EH (cell line): Measurements from ENCODE around the gene SSC5D.
"Not testable (repeated sequence)": the region's sequence is repeated elsewhere in the genome, so short reads cannot be mapped to it uniquely, and the experiment has no call there.

Experiments used
- DNase-seq: peaks from one replicate; pipeline ENCODE4 v3.0.0-alpha.2; 2015; ENCODE audit warnings: low read depth

The SSC5D gene

DNA sequence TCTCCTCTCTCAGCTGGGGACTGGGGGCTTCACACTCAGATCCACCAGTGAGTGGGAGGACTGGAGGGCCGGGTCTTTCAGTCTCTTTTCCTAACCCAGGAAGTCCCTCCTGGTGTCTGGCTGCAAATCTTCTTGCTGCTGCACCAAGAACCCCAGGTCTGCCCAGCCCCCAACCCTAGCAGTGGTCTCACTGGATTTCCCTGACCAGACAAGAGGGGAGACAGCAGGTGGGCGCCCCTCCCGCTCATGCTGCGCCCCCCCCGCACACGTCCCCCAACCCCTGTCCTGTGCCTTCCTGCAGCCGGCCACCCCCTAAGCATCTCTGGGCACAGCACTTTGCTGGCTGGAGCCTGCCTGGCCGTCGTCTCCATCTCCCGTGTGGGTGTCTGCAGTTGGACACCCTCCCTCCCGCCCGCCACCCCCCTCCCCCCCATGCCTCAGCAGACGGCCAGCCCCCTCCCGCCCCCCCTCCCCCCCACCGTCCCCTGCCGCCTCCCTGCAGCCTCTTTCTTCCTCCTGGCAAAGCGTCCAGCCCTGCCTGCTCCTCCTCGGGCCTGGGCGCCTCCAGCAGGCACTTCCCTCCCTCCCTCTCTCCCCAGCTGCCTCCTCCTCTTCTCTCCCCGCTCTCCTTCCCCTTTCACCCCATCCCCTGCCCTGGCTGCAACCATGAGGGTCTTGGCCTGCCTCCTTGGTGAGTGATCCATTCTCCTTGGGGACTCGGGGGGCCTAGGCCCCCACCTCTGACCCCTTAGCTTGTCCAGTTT, at the start of gene SSC5D:
Gene SSC5D (plus strand): TSS at position 513 of the 764 bp plus-strand sequence. CDS start 154 bp downstream, at position 667.
- DNase-seq = peak; percentile 82

DNA sequence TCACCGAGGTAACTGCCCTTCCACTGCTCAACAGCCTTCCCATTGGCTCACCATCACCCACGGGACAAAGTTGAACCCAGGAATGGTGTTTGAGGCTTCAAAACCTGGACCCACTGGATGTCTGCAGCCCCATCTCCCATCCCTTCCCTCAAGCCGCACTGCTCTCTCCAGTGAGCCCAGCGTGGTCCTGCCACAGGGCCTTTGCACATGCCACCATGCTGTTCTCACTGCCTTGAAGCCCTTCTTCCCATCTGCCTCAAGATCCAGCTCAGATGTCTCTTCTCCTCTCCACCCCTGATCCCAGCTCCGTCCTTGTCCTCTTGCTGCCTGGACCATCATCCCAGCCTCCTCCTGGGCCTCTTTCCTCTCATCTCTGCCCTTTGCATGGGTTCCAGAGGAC, 49.2 kb upstream of the SSC5D start:
- DNase-seq = no peak

- peak; percentile 26 for DNase-seq
Measured at GRCh38 chr19:55440411-55441105, 47.7 kb upstream of the SSC5D start.

- no peak for DNase-seq
Measured at GRCh38 chr19:55441319-55441691, 46.9 kb upstream of the SSC5D start.

DNA sequence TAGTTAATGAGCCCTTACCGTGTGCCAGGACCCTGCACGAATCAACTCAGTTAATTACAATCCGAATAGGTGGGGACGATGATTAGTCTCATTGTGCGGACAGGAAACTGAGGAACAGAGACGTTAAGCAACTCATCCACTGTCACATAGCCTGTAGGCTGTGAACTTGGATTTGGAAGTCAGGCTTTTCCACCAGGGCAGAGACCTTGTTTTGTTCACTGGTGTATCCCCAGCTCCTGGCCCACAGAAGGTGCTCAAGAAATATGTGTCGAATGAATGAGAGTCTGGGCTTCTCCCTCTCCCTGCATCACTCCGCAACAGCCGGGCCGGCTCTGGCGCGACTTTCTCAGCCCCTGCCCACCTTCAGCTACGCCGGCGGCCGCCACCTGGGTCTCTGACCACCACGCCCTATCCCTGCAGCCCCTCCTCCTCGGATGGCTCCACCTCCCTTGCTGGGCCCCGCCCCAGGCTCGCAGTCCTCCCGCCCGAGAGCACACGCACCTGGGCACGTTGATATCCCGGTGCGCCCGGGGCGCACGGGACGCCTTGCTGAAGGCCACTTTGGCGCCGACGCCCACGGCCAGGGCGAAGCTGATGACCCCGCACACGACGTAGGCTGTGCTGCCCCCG, 46.4 kb upstream of the SSC5D start:
- no peak for DNase-seq

DNA sequence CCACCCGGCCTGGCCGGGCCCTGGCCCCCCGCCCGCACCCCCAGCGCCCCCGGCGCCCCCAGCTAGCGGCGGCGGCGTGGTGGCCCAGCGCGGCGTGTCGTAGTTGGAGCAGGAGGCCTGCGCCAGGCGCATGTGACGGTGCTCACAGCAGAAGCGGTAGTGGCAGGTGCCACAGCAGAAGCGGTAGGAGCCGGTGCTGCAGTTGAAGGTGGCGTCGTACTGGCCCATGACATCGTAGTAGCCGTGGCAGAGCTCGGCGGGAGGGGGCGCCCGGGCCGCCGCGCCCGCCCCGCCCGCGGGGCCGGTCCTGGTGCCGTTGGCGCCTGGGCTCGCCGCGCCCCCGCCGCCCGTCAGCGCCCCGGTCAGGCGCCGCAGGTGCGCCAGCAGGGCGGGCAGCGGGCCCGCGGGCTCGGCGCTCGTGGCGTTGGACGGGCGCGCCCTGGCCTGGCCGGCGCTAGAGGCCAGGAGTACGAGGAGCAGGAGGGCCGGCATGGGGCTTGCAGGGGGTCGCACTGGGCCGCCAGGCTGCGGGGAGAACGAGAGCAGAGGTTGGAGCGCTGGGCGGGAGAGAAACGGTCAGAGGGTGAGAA, 45.8 kb upstream of the SSC5D start:
- DNase-seq = no peak

DNA sequence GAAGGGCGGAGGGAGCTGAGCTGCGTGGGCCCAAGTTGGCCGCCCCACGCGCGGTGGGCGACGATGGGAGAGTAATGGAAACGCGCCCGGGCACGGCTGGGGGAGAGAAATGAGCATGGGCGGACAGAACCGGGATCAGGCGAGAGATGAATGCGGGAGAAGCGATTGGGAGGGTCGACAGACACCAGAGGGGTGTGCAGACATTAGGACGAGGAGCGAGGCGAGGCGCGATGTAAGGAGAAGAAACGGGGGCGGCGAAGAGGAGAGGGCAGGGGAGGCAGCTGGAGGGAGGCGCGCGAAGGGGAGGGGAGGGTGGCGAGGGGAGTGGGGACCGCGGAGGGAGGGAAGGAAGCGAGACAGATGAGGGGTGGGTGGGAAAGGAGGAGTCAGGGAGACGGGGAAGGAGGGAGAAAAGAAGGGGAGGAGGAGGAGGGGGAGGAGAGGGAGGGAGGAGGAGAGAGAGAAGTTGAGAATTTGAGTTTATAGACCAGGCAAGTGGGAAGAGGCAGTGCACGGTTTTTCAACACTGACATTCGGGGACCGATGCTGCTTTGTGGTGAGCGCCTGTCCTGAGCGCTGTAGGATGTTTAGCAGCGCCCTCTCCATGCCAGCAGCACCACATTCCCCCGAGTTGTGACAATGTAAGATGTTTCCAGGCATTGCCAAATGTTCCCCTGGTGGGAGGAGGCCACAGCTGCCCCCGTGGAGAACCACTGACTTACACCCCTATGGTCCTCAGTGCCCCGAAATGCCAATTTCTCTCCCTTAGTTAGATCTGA, 45.0 kb upstream of the SSC5D start, which contains the start of gene SHISA7:
Gene SHISA7 (minus strand): TSS at position 256 of the 779 bp plus-strand sequence. CDS start 437 bp downstream, outside the sequence.
- peak; percentile 19 for DNase-seq

GRCh38 chr19:55443824-55444480, 44.3 kb upstream of the SSC5D start:
- DNase-seq = no peak

GRCh38 chr19:55444646-55445045, 43.6 kb upstream of the SSC5D start:
- no peak for DNase-seq

DNA sequence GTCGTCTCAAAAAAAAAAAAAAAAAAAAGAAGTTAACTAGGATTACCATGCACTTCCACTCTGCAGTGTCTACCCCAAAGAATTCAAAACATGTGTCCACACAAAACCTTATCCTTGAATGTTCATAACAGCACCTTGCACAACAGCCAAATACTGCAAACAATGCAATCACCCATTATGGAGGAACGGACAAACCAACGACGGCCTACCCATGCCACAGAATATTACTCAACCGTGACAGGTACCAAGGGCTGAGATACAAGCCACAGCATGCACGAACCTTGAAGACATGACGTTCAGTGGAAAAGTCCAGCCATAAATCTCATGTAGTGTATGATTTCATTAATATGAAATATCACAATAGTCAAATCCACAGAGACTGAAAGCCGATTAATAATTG, 42.2 kb upstream of the SSC5D start:
- DNase-seq = no peak

DNA sequence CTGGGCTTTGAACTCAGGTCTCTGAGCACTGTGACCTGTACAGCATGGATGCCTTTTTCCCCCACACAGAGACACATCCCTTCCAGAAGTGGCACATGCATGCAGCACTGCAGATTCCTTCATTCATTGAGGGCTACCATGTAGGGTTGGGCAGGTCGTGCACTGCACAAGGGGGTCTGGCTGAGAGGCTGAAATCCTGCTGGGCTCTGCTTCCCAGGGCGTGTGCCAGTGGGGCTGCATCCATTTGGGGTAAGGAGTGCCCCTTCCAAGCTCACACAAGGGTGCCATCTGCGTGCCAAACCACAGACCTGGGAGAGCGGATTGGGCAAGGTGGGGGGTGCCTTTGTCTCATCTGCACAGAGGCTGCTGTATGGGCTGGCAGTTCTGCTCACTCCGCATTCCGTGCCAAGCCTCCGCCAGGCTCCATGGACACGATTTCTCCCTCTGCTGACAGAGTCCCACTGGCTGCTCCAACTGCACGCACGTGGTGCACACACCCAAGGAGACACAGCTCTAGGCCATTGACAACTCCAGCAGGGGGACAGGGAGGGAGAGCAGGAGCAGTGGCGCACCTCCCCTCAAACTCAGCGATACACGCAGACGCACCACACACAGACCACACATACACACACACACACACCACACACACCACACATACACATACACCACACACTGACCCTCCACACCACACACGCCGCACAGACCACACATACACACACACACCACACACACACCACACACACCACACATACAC, 40.6 kb upstream of the SSC5D start:
- DNase-seq = peak; percentile 54

GRCh38 chr19:55448175-55448490, 40.1 kb upstream of the SSC5D start:
- not testable (repeated sequence) for DNase-seq

GRCh38 chr19:55449469-55449868, 38.8 kb upstream of the SSC5D start:
- no peak for DNase-seq

- DNase-seq = no peak
Measured at GRCh38 chr19:55451163-55451964, 36.9 kb upstream of the SSC5D start.

DNA sequence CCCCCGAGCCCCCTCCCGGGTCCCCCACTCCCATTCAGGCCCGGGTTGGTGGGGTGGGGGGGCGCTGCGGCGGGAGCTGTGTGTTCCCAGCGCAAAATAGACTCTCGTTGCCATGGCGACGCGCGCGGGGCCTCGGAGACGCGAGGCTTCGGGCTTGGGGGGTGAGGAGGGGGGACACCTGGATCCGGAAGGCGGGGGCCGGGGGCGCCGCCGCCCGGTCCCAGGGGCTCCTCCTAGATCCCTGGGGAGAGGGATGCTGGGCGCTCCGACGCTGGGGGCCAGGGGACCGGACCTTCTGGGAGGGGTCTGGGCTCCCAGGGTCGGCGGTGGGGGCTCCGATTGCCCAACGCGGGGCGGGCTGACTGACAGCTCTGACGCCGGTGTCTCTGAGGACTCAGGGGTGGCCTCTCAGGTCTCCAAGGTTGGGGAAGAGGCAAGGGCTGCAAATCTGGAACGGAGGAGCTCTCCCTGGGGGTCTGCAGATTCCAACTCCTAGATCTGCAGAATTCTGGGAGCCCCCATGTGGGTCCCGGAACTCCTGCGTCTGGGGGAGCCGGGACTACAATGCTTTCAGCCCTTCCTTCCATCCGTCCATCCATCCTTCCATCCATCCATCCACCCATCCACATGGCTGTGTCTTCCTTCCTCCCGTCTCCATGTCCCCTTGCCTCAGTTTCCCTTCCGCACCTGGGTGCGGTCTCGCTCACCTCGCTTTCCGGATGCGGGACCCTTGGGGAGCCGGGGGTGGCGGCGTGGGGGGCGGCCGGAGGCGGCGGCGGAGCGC, 36.1 kb upstream of the SSC5D start:
- DNase-seq = no peak

GRCh38 chr19:55452749-55453346, 35.4 kb upstream of the SSC5D start:
- DNase-seq = peak; percentile 74

- DNase-seq = no peak
Measured at GRCh38 chr19:55453511-55454260, 34.5 kb upstream of the SSC5D start.

DNA sequence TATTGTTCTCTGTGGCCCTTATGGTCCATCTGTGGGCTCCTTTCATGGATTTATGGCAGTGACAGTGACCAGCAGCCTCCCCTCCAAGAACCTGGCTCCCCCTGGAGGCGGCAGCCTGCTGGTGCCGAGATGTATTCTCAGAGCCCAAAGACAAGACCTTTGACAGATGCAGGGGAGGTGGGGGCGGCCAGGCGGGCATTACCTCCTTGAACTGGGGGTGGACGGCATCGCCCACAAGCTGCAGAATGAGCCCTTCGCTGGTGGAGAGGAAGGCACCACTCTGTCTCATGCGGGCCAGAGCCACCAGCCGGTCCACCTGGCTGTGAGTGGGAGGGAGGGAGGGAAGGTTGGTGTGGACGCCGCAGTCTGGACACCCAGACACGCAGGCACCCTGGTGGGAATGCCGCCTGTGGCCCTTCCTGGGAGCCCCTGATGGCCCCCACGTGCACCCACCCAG, 33.4 kb upstream of the SSC5D start:
- DNase-seq = peak; percentile 53
